Mononuclear cell (primary cell): ENCODE results near the gene ANKRD65. TPM values are rescaled to one million over a fixed set of nuclear protein-coding genes. Genes with fewer than 3 reads are reported as not detected.
"Not testable (repeated sequence)": the region's sequence is repeated elsewhere in the genome, so short reads cannot be mapped to it uniquely, and the experiment has no call there.

Experiments
- H3K27me3 ChIP-seq: 2 replicates; pipeline ENCODE4 v1.6.0; 2011; ENCODE audit warnings: low read length, control low read depth; ENCODE audit not compliant: insufficient read depth
- H3K4me1 ChIP-seq: 2 replicates; pipeline ENCODE4 v1.5.1; 2011; ENCODE audit warnings: mild to moderate bottlenecking, low read length, control low read depth; ENCODE audit not compliant: insufficient read depth
- H3K4me3 ChIP-seq: 2 replicates; pipeline ENCODE4 v1.5.1; 2011; ENCODE audit warnings: mild to moderate bottlenecking, low read length, moderate library complexity
- H3K9me3 ChIP-seq: 2 replicates; pipeline ENCODE4 v1.5.1; 2011; ENCODE audit warnings: low read depth, mild to moderate bottlenecking, control low read depth, low read length
- total RNA-seq: library from RNA; depleted of rRNA; stranded (reverse); fragments of >200 nt; gene quantifications from one replicate; pipeline ENCODE4 v1.2.3, GENCODE V29; 2012

Gene ANKRD65
- total RNA-seq, 1 donor, result not detected

DNA sequence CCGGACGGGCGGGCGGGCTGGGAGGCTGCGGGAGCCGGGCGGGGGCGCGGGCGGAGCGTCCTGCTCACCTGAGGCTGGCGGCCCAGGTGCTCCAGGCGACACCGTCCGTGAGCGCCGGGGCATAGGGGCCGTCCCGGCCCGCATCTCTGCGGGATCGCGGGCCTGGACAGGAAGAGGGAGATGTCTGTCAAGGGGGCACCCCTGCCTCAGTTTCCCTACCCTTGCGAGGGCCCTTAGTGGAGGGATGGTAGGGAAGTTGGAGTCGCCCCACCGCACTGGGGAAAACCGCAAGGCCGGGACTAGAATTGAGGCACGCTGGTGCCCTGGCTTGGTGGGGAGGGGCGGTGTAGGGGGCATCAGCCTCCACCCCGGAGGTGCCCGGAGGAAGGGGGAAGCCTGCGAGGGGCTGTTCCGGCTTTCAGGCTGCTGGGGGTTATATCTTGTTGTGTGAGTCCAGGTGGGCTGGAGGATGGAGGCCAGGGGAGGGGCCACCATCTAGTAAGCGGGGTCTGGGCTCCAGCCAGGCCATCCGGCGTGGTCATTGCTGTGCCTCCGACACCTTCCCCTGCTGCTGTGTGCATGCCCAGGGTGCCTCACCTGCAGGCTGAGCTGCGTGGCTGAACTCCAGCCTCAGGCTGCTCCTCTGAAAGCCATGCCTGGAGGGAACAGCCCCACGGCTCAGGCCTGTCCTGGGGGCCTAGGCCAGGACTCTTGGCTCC is 15.0 kb upstream of the ANKRD65 start:
- H3K4me1 ChIP-seq, result peaks cover 17% of the 10 kb centered on the region
- no peak overlapping the region for H3K4me3 ChIP-seq
- H3K27me3 ChIP-seq, result peaks cover 31% of the 10 kb centered on the region
- no peaks in the 10 kb centered on the region for H3K9me3 ChIP-seq

DNA sequence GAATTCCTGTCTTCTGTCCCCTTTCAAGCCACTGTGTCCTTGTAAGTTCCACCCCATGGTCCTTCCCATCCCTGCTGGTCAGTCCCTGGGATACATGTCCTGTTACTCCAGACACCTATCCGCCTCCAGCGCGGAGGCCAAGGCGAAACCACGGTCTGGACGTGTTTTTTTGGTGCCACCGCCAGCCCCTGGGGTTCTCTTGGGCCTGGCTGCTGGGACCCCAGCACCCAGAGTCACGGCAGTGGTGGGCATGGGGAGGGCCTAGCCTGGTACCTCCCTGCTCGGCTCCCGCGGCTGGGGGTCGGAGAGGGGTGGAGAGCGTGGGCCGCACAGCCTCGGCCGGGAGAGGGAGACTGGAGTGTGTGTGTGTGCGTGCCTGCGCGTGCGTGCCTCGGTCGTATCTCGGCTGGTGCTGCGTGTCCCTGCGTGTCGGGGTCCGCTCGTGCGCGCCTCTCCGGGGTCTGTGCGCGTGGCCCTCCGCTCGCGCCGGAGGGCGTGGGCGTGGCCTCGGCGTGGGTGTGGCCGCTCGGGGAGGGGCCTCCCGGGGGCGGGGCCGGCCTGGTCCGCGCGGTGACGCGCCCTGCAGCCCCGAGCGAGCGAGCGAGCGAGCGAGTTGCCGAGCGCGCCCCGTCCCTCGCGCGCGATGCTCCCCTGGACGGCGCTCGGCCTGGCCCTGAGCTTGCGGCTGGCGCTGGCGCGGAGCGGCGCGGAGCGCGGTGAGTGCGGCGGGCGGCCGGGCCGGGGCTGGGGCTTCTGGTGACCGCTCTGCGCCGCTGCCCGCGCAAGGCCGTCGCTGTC is 14.2 kb upstream of the ANKRD65 start, which contains the start of gene VWA1:
Gene VWA1, plus strand, starts transcription at position 585 of the 798 bp plus-strand sequence. Its CDS starts 59 bp downstream, at position 644.
- peaks cover 17% of the 10 kb centered on the region for H3K4me1 ChIP-seq
- H3K4me3 ChIP-seq, result no peak within 1 kb of the TSS
- peaks cover 31% of the 10 kb centered on the region for H3K27me3 ChIP-seq
- H3K9me3 ChIP-seq, result no peaks in the 10 kb centered on the region

DNA sequence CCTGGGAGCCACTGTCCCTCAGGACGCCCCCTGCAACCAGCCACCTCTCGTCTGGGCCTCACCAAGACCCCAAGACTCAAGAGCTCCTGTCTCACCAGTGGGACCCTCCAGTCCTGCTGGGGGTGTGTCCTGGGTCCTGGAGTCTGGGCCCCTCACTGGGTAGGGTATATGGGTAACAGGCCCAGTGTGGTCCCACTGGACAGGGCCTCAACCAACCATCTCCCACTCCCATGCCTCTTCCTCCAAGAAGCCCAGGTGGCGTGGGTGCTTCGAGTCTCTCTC is 13.7 kb upstream of the ANKRD65 start:
- Histone ChIP-seq H3K4me3 (no peak overlapping the region), H3K27me3 (peaks cover 31% of the 10 kb centered on the region), H3K4me1 (peaks cover 17% of the 10 kb centered on the region), H3K9me3 (no peaks in the 10 kb centered on the region)

DNA sequence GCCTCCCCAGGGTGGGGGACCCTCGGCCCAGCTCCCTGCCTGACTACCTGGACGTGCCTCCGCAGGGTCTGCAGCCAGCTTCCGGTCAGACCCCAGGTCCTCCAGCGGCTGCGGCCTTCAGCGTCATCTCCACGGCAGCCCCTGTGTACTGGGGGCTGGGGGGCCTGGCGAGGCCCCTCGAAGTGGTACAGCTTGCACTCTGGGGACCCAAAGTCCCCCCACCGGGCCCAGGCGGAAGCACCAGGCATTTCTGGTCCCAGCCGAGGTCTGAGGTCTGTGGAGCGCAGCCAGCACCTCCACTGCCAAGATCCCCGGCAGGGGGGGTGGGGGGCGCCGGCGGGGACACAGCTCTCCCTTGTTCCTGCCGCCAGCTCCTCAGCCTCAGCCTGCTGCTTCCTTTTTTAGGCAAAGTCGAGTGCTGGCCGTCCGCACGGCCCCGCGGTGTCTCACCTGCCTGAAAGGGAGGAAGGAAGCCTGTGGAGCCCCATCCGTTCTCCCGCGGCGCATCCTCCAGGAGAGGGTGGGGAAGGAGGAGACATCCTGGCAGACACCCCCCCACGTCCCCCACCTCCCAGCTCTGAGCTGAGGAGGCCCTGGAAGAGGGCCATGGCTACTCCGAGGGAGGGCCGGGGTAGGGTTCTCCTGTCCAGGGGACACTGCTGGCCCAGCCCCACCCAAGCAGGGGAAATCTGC is 13.2 kb upstream of the ANKRD65 start:
- H3K4me1 ChIP-seq, result peaks cover 17% of the 10 kb centered on the region
- no peak overlapping the region for H3K4me3 ChIP-seq
- no peaks in the 10 kb centered on the region for H3K9me3 ChIP-seq
- H3K27me3 ChIP-seq, result peaks cover 31% of the 10 kb centered on the region

DNA sequence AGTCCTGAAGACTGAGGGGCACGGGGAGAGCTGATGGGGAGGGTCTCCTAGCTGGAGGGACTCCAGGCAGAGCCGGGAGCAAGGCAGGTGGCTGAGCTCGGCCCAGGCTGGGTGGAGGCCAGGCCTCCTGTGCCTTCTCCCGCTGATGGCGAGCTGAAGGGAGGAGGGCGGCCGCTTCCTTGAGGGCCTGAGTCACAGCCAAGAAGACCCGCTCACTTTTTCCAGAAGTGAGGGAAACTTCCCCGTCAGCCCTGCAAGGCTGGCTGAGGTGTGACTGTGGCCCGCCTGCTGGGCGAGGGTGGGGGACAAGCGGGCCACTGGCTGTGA is 12.7 kb upstream of the ANKRD65 start:
- peaks cover 31% of the 10 kb centered on the region for H3K27me3 ChIP-seq
- H3K4me1 ChIP-seq, result peaks cover 17% of the 10 kb centered on the region
- H3K9me3 ChIP-seq, result no peaks in the 10 kb centered on the region
- H3K4me3 ChIP-seq, result no peak overlapping the region

DNA sequence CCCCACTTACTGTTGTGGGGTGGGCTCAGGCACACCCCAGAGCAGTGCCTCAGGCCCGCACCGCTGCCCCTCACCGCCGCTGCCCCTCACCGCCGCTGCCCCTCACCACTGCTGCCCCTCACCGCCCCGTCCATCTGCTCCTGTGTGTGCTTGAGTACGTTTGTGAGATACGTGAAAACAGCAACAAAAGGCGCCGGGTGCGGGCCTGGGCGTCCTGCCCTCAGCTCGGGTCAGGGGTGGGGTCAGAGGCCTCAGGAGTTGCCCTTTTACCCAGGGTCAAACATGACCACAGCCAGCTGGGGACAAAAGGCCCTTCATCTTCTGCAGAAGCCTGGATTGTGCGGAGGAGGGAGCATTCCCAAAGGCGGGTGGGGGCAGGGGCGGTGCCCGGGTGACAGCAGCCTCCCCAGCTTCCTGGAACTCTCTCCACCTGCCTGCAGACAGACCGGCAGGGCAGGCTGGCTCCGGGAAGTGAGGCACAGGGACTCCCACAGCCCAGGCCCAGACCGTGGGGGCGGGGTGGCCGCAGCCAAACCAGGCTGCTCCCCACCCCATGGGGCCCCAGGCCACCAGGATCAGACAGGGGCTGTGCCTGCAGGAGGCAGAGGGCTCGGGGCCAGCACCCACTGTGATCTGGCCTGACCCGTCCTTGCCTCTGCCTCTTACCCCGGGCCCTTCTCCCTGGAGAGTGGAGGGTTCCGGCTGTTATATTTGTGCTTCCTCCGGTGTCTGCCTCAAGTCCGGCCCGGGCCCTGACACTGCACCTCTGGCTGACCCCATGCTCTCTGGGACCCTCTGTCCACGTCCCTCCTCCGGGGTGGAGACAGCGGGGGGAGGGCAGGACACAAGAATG is 12.1 kb upstream of the ANKRD65 start:
- Histone ChIP-seq H3K4me3 (no peak overlapping the region), H3K4me1 (peaks cover 17% of the 10 kb centered on the region), H3K27me3 (peaks cover 31% of the 10 kb centered on the region), H3K9me3 (no peaks in the 10 kb centered on the region)

DNA sequence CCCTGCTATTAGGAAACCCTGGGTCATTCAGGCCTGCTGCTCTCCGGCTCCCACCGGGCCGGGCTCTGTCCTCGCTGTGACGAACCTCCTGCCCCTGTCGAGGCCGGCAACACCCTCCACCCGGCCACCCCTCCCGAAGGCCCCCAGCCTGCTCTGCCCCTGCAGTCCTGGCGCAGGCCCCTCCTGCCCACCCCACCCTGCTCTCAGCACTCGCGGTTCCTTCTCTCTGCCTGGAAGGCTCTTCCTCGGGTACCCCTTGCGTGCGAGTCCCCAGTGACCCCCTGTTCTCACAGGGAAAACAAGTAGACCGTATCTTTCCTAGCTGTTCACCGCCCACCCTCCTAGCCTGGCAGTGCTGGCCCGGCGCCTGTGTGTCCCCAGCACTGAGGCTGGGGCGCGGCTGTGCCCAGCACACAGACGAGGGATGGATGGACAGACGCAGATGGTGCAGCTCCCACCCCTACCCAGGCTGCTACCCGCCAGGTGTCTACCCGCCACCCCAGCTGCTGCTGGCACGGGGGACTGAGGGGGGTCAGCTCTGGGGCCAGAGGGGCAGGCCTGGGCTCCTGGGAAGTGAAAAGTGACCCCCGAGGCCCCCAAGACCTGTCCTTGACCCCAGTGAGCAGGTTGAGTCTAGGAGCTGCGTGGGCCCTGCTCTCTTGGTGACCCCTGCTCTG is 11.3 kb upstream of the ANKRD65 start:
- Histone ChIP-seq H3K4me1 (peaks cover 17% of the 10 kb centered on the region), H3K9me3 (no peaks in the 10 kb centered on the region), H3K27me3 (peaks cover 29% of the 10 kb centered on the region), H3K4me3 (no peak overlapping the region)

DNA sequence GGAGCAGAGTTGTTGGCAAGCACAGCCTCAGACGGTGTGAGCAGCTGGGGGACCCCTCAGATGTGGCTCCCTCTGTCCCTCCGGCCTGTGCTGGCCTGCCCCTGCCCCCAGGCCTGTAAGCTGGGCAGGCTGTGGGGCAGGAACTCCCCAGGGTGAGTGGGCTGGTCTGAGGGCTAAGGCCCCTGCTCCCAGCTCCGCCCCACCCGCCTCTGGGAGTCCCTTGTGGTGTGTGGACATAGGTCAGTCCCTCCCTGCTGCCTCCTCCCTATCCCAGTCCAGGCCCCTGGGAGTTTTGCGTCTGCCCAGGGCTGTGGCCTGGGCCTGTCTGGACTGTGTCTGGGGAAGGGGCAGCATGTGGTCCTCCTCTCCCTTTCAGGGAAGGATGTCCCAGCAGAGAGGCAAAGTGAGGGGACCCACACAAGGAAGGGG is 10.8 kb upstream of the ANKRD65 start:
- Histone ChIP-seq H3K4me1 (peaks cover 17% of the 10 kb centered on the region), H3K4me3 (no peak overlapping the region), H3K27me3 (peaks cover 23% of the 10 kb centered on the region), H3K9me3 (no peaks in the 10 kb centered on the region)

DNA sequence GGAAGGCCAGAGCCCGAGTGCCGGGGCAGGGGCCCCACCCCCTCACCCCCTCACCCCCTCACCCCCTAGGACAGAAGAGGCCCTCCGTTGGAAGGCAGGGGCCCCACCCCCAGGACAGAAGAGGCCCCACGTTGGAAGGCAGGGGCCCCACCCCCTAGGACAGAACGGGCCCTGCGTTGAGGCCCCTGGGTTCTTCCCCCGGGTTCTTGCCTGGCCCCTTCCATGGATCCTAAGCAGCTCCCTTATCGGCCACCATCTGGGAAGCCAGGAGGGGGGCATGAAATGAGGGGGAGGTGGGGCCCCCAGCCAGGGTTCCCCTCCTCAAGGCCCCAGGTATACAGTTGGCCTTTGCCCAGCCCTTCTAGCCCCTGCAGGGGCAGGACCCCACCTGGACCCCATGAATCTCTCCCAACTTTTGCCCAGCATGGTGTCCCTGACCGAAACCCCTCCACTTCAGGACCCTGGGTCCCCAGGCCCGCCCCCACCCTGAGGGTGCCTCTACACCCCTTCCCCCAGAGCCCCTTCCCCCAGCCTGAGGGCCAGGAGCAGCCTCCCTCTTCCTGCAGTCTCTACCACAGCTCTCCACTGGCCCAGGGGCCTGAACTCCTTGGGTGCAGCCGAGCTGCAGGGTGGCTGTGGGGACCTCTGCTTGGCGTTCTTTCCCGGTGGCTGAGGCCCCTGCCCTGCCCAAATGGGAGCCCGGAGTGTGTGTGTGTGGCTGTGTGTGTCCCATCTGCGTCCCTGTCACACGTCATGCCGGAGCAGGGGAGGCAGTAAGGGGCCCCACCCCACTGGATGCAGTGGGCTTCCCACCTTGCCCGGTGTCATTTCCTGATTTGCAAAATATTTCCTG is 10.1 kb upstream of the ANKRD65 start:
- H3K9me3 ChIP-seq, result no peaks in the 10 kb centered on the region
- peaks cover 17% of the 10 kb centered on the region for H3K27me3 ChIP-seq
- peaks cover 15% of the 10 kb centered on the region for H3K4me1 ChIP-seq
- no peak overlapping the region for H3K4me3 ChIP-seq

DNA sequence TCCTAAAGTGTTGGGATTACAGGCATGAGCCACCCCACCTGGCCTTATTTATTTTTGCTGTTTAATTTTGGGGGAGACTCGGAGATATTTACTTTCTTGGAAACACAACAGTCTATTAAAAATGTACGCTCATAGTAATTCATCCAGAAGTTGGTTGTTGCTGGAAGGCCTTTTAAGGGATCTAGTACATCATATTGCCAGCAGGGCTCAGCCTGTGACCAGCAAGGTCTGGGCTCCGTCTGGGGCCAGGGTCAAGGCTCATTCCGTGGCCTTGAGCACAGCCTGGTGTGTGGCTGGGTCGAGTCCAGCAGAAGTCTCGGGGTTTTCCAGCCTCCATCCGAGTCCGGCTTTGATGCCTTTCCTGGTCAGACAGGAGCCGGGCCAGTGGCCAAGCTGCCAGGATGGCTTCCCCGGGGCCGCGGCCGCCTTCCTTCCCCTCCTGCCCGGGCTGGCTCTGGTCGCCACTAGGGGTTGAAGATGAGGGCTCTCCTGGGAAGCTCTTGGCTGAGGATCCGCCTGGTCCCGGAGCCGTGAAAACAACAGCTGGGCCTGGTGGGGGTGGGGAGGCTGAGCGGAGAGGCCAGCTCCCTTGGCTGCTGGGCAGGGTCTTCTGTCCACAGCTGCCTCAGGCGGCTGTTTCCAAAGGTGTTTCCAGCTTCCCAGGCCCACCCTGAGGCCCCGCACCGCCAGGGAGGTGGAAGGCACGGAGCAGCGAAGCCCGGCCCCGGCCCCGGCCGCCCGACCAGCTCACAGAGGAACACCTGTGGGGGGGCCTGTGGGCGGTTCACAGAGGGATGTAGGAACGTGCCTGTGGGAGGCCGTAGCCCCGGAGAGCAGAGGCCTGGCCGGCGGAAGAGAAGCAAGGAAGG is 9.3 kb upstream of the ANKRD65 start:
- Histone ChIP-seq H3K4me3 (no peak overlapping the region), H3K27me3 (peaks cover 15% of the 10 kb centered on the region)

DNA sequence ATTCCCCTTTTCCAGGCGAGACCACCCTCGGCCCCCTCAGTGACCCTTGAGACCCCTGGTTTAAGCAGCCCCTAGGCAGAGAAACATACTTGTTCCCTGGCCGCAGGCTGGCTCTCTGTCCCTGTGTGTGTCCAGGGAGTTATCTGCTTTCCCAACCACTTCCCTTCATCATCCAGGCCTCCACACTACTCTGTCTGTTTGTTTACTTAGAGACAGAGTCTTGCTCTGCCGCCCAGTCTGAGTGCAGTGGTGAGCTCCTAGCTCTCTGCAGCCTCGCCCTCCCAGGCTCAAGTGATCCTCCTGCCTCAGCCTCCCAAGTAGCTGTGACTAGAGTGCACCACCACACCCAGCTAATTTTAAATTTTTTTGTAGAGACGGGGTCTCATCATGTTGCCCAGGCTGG is 8.6 kb upstream of the ANKRD65 start:
- no peaks in the 10 kb centered on the region for H3K9me3 ChIP-seq
- H3K4me1 ChIP-seq, result peaks cover 4% of the 10 kb centered on the region
- peaks cover 8% of the 10 kb centered on the region for H3K27me3 ChIP-seq
- H3K4me3 ChIP-seq, result no peak overlapping the region

More for the DNA sequence above, 9.3 kb upstream of the ANKRD65 start:
- Histone ChIP-seq H3K4me1 (peaks cover 10% of the 10 kb centered on the region), H3K9me3 (no peaks in the 10 kb centered on the region)

DNA sequence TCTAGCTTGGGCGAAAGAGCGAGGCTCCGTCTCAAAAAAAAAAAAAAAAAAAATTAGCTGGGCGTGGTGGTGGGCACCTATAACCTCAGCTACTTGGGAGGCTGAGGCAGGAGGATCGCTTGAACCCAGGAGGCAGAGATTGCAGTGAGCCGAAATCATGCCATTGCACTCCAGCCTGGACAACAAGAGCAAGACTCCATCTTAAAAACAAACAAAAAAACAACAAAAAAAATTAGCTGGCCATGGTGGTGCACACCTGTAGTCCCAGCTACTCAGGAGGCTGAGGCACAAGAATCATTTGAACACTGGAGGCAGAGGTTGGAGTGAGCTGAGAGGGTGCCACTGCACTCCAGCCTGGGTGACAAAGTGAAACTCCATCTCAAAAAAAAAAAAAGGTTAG is 7.9 kb upstream of the ANKRD65 start:
- H3K27me3 ChIP-seq, result not testable (repeated sequence)

DNA sequence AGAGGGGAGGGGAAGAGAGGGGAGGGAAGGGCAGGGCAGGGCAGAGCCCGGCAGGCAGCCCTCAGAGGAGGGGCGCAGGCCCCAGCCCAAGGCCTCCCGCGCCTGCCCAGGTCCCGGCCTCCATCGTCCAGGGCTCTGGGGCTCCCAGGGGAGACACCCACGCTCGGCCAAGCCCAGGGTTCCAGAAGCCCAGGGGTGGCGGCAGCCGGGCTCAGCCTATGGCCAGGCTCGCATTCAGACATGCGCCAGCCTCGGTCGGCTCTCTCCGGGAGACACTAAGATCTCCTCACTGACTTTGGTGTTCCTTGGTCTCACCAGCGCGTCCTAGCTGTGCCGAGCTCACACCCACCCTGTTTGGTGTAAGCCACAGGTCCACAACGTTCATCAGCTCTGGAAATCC is 7.1 kb upstream of the ANKRD65 start:
- no peak overlapping the region for H3K4me3 ChIP-seq
- H3K4me1 ChIP-seq, result no peaks in the 10 kb centered on the region
- no peaks in the 10 kb centered on the region for H3K27me3 ChIP-seq
- H3K9me3 ChIP-seq, result no peaks in the 10 kb centered on the region

More for the DNA sequence above, 7.9 kb upstream of the ANKRD65 start:
- not testable (repeated sequence) for H3K4me1 ChIP-seq, H3K4me3 ChIP-seq, H3K9me3 ChIP-seq
